ENCODE measurements around the gene SKIC8.

The SKIC8 gene

DNA sequence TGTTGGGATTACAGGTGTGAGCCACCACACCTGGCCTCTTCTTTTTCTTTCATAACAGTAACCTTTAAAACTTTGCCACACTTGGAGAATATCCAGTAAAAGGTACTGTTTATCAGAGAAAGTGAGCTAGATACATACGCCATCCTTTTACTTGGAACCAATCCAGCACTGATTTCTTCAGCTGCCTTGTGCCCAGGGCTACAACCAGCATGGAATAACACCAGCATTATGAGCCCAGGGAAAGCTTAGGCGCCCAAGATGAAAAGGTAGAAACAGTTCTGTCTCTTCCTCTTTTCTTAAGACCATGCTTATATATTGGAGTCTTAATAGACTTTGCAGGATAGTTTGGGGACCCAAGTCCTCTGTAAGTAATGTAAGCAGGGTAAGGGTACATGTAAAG lies 8.4 kb downstream of the SKIC8 start:
- no peak for DNase-seq

DNA sequence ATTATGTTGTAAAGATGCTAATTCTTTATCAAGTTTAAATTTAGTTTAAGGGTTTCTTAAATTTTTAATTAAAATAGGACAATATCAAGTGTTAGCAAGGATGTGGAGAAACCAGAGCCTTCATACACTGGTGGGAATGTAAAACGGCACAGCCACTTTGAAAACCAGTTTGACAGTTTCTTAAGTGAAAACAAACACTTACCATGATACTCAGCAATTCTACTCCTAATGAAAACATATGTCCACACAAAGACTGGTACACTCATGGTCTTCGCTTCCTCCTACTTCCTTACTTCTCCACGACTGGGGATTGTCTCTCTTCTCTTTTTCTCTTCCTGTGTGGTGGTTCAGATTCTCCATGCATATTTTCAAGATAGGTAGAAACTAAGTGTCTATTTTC lies 9.2 kb downstream of the SKIC8 start:
- no peak for DNase-seq

DNA sequence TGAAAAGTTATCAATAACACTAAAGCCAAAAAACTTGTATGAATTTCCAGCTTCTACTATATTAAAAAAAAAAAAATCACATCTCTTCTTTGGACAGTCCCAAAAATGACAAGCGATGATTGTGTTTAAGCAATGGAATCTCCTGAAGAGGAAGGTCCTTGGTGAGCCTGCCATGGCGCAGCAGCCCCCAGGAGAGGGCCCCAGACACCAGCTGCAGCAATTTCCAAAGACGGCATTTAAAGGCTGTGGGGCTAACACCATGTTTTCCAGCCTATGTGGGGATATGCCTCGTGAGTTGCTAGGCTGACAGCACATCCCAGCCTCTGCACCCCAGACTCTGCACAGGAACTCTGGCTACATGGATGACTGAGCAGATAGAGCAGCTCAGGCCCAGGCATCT lies 14.7 kb downstream of the SKIC8 start:
- no peak for DNase-seq

DNA sequence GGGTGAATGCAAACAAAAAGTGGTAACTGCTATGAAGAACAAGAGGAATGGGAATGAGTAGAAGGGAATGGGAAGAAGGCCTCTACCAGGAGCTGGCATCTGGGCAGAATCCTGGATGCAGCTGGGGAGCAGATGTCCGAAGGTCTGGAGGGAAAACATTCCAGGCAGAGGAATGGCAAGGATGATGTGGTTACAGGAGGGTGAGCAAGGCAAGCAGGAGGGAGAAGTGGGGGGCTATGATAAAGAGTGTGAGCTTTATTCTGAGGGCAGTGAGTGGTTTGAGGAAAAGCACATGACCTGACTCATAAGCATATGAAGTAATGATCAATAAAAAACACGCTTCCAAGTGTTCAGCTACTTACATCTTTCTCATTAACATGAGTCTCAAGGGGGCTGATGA lies 17.1 kb downstream of the SKIC8 start:
- DNase-seq, result no peak

DNA sequence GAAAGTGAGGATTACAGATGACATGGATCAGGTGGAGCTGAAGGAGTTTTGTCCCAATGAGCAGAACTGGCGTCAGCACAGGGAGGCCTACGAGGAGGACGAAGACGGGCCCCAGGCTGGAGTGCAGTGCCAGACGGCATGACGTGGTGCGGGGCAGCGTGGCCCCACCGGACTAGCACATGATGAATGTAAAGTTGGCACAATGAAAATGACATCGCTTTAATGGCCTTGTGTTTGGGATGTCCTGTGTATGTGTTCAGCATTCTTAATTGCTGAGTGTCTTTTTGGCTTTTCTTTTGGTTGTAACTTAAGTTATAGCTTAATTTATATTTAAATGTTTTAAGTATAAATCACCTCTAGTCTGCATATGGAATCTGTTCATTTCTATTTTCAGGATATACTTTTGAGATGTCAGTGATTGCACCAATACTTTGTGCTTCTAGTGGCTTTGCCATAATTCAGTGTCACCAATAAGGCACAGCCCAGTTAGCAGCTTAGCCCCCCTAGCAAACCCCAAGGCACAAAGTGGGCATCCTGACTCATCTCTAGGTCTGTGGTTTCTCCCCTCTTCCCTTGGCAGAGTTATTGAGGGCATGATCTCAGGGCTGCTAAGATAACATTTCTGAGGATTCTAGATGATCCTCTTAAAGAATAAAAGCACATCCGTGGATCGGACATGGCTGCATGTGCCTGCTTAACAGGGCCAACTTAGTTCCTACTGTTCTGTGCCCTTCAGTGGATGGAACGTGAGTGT lies 18.9 kb downstream of the SKIC8 start:
- no peak for DNase-seq

DNA sequence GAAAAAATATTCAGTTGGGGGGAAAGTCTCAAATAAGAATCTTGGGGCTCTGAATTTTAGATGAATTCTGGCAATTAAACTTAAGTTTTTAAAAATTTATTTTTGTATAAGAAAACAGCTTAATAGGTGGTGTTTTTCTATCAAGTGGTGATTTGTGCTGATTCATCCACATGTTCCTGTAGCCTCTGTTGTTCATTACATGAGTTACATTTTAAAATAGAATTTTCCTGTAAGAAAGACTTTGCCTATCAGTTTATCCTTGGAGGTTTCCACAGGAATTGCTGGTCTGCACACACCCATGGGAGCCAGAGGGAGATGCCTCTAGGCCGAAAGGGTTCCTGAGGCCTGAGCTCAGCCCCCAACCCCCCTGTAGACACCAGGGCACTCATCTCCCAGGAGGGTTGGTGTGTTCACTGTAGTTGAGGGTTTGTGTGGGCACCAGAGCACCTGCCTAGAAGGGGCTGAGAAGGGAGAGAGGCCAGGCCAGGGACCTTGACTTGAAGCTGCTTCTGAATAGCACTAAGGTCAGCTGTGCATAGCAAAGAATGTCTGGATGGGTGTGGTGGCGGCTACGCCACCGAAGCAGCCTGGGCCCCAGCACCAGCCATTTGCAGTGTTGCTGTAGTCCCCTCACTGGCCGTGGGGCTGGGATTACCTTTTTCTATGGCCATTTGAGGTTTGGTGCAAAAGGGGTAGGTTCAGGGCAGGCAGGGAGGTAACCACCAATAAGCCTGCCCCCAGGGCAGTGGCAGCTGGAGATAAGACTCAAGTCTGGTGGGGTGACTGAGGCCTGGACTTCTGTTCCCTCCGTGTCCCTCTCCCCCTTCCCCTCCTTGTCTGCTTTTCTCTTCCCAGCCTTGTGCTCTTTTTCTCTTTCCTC lies 23.1 kb downstream of the SKIC8 start:
- no peak for DNase-seq

DNA sequence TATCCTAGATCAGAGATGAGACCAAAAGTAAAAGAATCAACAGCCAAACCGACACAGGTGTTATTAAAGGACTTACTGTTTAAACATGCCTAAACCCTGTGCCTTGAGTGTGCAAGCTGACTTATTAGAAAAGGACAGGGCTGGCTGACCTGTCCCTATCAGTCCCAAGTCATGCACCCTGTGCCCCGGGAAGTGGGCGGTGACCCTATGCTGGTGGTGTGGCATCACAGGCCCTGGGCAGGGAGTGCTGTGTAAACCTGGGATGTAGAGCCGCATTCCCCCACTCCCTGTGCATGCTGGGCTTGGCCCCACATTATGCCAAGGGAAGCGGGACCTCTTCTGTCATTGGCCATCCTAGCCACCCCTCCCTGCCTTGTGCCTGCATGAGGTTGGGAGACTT lies 24.4 kb downstream of the SKIC8 start:
- DNase-seq, result no peak

DNA sequence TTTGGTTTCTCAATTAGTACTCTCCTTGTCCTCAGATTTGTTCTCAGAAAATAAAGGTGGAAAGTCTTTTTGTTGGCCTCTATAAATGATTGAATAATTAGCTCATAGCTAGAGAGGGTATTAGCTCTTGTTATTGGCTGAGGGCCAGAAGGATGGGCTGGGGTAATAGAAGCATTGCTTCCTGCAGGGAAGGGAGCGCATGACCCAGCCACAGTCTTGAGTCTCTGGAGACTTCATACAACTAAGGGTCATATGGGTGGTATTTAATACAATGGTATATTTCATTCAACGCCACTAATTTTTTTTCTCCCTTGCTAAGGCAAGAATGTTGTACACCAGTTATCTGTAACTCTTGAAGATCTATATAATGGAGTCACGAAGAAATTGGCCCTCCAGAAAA lies 26.6 kb downstream of the SKIC8 start:
- no peak for DNase-seq

DNA sequence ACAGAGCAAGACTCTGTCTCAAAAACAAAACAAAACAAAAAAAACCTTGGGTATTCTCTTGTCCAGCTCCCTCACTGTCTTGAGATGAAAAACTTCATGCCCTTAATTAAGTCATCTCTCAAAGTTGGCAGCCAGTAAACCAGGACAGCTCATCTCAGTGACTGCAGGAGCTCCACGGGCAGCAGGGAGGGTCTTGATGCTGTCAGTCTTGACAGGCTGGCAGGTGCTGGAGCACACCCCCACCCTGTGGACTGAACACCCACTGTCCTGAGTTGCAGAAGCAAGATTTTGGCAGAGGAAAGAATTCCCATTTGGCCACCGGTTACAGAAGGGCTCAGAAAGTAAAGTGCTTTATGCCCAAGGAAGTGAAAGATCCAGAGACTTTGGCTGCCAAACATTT lies 27.1 kb downstream of the SKIC8 start:
- DNase-seq, result no peak

DNA sequence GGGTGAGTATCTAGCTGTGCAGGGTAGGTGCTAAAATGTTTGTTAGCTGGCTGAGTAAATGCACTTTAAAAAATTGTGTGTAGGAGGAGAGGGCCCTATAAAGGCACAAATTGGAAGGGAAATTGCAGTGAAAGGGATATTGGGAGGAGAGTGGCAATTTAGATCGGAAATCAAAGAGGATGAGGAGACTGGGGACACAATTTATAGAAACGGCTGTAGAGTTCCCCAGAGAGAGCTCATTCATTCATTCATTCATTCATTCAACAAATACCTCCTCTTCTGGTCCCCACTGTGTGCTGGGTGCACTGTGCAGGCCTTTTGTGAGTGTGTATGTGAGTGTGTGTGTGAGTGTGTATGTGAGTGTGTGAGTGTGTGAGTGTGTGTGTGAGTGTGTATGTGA lies 32.6 kb downstream of the SKIC8 start:
- no peak for DNase-seq

DNA sequence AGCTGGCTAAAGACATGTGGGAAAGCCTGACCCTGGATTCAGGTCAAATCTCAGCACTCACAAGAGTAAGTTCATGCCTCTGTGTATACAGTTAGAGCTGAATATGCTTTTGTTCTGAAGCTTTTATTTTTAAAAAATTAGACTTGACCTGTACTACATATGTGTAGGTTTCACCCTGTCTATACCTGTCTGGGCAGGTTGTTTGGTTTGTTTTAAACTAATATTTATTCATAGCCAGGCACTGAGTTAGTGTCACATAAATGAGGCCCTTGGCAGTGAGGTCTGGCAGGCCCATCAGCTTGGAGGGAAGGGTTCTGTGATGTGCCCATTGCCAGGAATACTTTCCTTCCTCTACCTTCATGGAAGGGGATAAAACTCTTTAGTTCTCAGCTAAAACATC lies 33.2 kb downstream of the SKIC8 start:
- no peak for DNase-seq

DNA sequence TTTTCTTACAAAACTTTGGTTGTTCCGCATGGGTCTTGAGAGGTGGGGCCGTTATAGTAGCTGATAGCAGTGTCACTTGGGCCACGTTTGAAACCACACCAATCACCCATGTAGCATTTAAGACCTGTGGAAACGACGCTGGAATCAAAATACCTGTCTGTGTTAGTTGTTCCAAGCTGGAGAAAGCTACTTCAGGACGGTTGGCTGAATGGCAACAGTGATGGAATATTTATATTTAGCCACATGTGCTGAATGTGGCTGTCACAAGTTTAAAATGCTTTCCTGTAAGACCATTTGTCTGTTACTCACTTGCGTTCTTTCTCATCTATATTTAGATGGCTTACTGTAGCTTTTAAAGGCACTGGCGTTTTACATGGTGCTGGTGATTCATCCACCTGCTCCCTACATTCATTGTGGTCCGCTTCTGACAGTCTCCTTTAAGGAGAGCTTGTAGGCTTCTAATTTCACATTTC lies 33.6 kb downstream of the SKIC8 start:
- no peak for DNase-seq

DNA sequence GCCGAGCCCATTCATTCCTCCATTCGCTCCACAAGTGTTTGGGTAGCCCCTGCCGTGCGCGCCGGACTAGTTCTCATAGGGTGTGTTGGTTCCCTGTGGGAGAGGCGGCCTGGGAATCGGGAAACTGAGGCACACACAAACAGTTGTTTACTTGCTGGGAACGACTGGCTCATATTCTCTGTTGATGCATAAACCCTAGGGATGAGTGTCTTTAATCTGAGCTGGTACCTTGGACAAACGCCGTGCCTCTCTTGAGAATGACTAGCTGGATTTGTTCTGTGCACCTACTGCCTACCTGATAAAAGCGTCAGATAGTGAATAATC lies 34.3 kb downstream of the SKIC8 start:
- no peak for DNase-seq

DNA sequence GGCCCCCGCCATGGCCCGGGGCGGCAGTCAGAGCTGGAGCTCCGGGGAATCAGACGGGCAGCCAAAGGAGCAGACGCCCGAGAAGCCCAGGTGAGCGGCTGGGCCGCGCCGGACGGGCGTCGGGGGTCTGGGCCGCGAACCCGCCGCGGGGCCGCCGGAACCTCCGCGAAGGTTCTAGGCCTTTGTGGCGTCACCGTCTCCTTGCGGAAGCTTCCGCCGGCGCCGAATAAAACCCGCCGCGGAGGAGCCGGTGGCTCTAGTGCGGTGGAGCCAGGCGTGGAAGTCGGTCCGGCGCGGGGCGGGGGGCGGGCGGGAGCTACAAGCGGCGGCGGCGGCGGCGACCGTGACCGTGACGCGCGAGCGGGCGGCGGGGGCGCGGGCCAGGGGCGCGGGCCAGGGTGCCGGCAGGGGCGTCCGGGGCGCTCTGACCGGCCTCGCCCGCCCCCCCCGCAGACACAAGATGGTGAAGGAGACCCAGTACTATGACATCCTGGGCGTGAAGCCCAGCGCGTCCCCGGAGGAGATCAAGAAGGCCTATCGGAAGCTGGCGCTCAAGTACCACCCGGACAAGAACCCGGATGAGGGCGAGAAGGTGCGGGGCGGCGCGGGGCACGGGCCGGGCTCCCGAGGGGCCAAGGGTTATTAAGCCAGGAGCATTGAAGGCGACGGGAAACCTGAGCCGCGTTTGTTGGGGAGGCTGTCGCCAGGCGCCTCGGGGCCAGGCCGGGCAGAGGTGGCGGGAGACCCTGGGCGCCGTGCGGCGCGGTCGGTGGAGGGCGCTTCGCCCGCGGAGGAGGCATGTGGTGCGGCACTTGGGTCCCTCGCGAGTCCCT lies 34.9 kb downstream of the SKIC8 start, which contains the start of gene DNAJA4:
TSS of gene DNAJA4 (plus strand) at position 259 of the 833 bp plus-strand sequence. CDS start at position 461, 202 bp downstream.
- DNase-seq, result peak; percentile 76 to 77

DNA sequence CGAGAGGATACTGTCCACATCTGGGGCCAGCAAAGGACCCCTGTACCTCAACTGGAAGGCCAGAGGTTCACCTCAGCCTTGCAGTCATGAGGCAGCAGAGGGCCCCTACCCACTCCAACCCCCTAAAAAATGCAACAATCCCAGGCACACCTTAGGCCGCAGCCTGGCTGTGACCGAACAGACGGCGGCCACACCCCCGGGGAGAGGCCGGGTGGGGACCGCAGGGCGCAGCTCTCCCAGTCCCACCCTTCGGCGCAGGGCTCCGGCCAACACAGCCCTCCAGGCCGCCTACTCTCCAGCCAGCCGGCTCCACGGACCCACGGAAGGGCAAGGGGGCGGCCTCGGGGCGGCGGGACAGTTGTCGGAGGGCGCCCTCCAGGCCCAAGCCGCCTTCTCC lies 35.5 kb downstream of the SKIC8 start:
- no peak for DNase-seq

DNA sequence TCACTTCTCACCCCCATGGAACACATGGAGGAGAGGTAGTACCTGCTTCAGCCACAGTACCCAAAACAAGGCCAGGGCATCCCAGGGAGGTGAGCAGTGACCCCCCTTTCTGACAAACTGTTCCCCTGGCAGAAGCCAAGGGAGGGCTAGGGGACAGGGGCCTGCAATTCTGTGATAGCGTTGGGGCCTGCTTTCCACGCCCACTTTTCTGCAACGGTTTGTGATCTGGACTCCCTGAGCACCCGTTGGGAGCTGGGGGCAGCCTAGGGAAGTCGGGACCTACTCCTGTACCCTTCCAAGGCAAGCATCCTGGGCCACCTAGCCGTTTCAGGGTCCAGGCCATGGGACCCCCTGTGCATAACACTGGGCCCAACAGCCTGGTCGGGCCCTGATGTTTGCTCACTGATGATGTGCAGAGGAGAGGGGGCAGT lies 36.0 kb downstream of the SKIC8 start:
- DNase-seq, result no peak

DNA sequence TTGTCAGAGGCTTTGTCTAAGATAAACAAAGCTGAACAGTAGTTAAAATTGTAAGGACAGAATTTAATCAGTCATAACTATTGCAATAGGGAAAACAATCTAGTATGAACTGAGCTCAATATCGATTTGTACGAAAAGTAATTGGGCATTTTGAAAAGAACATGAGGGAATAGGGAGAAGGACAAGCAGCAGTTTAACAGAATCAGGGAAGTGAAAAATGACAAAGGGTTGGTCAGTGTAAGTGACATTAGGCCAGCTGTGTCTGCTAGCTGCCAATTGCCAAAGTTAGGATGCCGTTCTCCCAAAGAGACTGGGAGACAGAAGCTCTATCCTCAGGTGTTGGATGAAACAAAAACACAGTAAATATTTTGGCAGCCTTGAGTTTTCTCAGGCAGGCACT lies 38.3 kb downstream of the SKIC8 start:
- DNase-seq, result no peak

DNA sequence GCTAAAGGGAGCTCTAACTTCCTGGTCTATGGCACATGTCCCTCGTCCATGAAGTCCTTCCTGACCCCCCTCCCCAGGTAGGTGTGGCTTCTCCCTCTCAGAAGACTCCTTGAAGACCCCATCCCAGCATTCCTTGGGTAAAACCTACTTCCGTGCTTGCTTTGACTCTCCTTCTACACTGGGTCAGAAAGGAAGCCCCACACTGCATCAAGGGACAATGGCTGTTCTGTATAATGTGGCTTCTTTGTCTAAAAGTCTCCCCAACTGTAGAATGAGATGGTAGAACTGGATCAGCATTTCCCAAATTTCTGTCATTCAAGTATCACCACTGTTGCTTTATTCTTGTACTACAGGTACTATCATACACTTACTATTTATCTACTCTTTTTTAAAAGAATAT lies 38.9 kb downstream of the SKIC8 start:
- DNase-seq, result no peak

DNA sequence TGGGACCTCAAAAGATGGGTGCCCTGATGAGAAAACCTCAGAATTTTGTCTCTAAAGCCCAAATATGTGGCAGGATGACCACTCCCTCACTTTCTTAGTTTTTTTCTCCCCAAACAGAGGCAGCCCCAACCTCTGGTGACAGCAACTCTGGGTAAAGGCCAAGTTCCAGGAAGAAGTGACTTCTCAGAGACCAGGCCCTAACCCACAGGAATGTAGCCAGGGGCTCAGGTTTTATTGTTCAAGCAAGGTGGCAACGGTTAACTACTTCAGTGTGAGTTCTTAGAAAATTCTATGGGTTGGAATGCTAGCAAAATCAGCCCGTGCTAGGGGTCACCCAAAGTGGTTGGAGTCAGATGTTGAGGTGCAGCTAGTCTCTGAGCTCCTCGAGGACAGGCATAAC lies 40.2 kb downstream of the SKIC8 start:
- DNase-seq, result no peak

DNA sequence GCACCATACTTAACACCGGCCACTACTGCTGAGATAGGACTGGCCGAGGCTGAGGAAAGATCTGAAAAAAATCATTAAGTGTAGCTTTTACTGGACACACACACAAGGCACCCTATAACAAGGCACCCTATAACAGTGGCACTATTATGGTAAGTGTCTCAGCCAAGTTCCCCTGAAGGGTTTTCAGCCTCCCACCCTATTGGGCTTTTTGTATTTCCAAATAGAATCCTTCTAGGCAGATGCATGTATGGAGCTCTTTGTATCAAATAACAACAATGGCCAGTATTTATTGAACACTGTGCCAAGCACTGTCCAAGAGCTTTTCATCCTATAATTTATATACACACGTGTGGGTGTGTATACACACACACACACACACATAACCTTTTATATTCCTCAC lies 41.7 kb downstream of the SKIC8 start:
- no peak for DNase-seq

DNA sequence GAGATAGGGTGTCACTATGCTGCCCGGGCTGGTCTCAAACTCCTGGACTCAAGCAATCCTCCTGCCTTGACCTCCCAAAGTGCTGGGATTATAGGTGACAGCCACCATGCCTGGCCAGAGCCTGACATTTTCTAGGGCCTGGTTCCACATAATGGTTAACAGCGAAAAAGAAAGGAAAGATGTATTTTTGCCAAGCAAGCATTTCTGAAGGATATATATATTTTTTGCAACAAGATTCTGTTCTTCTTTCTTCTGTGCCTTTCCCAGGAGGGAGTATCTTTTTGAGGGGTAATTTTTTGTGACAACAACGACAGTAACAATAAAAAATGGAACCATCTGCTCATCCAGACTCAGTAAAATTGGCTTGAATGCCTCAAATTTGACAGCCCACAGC lies 43.4 kb downstream of the SKIC8 start:
- no peak for DNase-seq

DNA sequence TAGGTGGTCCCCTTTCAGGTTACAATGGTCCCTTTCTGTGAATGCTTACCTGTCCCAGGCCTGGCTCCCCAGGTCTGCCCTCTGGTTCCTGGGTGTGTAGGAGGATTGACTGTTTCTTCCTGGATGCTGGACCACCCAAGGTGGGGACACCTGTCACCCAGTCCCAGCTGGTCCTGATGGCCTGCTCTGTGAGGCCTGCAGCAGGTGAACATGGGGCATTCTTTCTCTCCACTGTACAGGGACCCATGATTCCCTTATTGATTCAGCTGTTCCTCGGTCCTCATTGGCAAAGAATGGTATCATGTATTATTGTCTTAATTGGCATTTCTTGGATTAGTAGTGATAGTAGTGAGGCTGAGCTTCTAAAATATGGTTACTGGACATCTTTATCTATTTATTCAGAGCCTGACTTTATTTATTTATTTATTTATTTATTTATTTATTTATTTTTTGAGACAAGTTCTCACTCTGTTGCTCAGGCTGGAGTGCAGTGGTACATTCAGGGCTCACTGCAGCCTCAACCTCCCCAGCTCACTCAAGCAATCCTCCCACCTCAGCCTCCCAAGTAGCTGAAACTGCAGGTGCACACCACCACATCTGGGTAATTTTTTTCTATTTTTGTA lies 43.9 kb downstream of the SKIC8 start:
- DNase-seq, result no peak

DNA sequence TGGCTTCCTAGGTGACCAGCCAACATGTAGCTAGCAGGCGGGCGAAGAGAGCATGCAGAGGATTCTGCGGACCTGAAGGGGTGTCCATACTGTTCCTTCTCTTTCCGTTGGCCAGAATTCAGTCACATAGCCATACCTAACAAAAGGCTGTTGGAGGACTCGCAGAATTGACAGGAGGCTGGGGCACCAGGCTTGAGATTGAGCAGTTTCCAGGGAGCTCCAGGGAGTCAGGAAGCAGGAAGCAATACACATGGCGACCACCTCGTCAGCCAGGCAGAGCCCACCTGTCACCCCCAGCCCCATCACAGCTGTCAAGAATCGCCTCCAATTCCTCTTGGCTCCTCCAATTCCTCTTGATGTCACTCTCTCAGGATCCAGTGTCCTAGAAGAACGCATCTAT lies 48.3 kb downstream of the SKIC8 start:
- no peak for DNase-seq

All from CD4-positive, alpha-beta T cell treated with Interferon alpha-2 for 1 hour (primary cell).